OCI-LY1 (cell line): ENCODE results near the gene KCNMB4.

Experiments
- CTCF ChIP-seq: fragments of 200-600 bp; sonication (generic), shearing (Covaris generic); IDR thresholded peaks from 2 replicates; pipeline ENCODE4 v1.5.1; 2017; ENCODE audit warnings: mild to moderate bottlenecking, antibody characterized with exemption, low read length, moderate library complexity, mixed read lengths
- EZH2 ChIP-seq: fragments of 200-600 bp; sonication (generic), shearing (Covaris generic); IDR thresholded peaks from 2 replicates; pipeline ENCODE4 v1.8.0; 2017; ENCODE audit warnings: borderline replicate concordance, mixed run types, mild to moderate bottlenecking, antibody characterized with exemption, low read length, moderate library complexity, mixed read lengths

DNA sequence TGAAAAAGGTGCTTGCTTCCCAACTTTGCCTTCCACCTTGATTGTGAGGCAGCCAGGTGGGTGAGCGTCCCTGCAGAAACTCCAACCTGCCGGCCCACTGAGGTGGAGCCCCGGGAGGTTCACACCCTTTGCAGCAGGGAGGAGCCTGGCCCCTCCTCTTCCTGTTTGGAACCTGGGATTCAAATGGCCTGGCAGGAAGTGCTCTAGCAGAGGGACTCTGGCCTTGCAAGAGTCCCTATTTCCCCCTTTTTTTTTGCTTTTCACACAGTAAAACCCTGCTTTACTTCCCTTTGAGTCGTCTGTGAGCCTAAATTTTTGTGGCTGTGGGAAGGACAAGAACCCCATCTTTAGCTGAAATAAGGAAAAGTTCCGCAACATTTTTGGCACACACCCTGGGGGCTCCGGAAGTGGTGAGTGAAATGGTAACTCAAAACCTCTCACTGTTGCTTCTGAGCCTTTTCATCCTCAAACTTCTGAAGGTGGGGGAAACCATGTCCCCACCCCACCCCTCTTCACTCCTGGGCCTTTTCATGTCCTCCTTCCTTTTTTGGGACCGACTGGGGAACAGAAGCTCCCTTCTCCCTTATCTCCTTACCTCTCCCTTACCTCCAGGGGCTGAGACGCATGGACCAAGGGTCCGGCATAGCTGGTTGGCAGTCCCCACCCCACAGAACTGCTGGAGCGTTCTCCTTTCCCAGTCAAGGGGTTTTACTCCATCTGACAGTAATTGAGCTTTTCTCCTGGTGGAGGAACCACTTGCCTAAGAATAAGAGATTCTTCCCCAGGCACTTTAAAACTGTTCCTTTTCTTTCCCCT, 102.0 kb downstream of the KCNMB4 start:
- TF ChIP-seq CTCF = no peak
- no peak for TF ChIP-seq EZH2
